Measurements from ENCODE around the gene GPR107.

- TF ChIP-seq YY1 (IDR thresholded peaks at IDR 0.05; ENCODE audit: low read depth) (no peak), CEBPB (IDR thresholded peaks at IDR 0.05) (no peak), RAD21 (IDR thresholded peaks at IDR 0.05; ENCODE audit: low read depth) (no peak), FOXM1 (IDR thresholded peaks at IDR 0.05; ENCODE audit: borderline replicate concordance, low read depth) (no peak), TEAD4 (IDR thresholded peaks at IDR 0.05) (no peak), TAF1 (IDR thresholded peaks at IDR 0.05; ENCODE audit: low read depth) (no peak), NFIC (IDR thresholded peaks at IDR 0.05) (no peak), CREB1 (IDR thresholded peaks at IDR 0.05; ENCODE audit: low read depth) (no peak), TCF12 (IDR thresholded peaks at IDR 0.05; ENCODE audit: low read depth) (no peak), EP300 (IDR thresholded peaks at IDR 0.05; ENCODE audit: borderline replicate concordance) (no peak)
- TF ChIP-seq, protein P1, sequence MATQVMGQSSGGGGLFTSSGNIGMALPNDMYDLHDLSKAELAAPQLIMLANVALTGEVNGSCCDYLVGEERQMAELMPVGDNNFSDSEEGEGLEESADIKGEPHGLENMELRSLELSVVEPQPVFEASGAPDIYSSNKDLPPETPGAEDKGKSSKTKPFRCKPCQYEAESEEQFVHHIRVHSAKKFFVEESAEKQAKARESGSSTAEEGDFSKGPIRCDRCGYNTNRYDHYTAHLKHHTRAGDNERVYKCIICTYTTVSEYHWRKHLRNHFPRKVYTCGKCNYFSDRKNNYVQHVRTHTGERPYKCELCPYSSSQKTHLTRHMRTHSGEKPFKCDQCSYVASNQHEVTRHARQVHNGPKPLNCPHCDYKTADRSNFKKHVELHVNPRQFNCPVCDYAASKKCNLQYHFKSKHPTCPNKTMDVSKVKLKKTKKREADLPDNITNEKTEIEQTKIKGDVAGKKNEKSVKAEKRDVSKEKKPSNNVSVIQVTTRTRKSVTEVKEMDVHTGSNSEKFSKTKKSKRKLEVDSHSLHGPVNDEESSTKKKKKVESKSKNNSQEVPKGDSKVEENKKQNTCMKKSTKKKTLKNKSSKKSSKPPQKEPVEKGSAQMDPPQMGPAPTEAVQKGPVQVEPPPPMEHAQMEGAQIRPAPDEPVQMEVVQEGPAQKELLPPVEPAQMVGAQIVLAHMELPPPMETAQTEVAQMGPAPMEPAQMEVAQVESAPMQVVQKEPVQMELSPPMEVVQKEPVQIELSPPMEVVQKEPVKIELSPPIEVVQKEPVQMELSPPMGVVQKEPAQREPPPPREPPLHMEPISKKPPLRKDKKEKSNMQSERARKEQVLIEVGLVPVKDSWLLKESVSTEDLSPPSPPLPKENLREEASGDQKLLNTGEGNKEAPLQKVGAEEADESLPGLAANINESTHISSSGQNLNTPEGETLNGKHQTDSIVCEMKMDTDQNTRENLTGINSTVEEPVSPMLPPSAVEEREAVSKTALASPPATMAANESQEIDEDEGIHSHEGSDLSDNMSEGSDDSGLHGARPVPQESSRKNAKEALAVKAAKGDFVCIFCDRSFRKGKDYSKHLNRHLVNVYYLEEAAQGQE (IDR thresholded peaks at IDR 0.05; ENCODE audit: low read depth), result no peak
- TF ChIP-seq, protein P2, sequence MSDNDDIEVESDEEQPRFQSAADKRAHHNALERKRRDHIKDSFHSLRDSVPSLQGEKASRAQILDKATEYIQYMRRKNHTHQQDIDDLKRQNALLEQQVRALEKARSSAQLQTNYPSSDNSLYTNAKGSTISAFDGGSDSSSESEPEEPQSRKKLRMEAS (IDR thresholded peaks at IDR 0.05), result no peak
Observed at GRCh38 chr9:130041648-130042405, 11.9 kb upstream of the GPR107 start.
